Neural cell (in vitro differentiated cells): Measurements from ENCODE around the gene OR14I1. TPM values are rescaled to one million over a fixed set of nuclear protein-coding genes. Genes with fewer than 3 reads are reported as not detected.

Experiments used
- H2AFZ ChIP-seq: fragments of 200-600, 300-800 bp; sonication (generic), shearing (Covaris generic); 2 replicates; pipeline ENCODE4 v1.6.0; 2014; ENCODE audit warnings: low read depth, mild to moderate bottlenecking, antibody characterized with exemption, low read length, moderate library complexity
- H3F3A ChIP-seq: fragments of 200-600 bp; shearing (Covaris generic); 2 replicates; pipeline ENCODE4 v1.6.1; 2016; ENCODE audit warnings: mild to moderate bottlenecking, moderate library complexity, mixed read lengths, antibody characterized with exemption, low read length; ENCODE audit not compliant: insufficient read depth, poor library complexity, severe bottlenecking
- H3K27ac ChIP-seq: fragments of 200-600, 300-800 bp; sonication (generic), shearing (Covaris generic); 2 replicates; pipeline ENCODE4 v1.5.1; 2014; ENCODE audit warnings: mild to moderate bottlenecking, low read length, moderate library complexity
- H3K27me3 ChIP-seq: fragments of 300-800, 200-600 bp; sonication (generic), shearing (Covaris generic); 2 replicates; pipeline ENCODE4 v1.6.0; 2014; ENCODE audit warnings: mild to moderate bottlenecking, low read depth, low read length, moderate library complexity; ENCODE audit not compliant: insufficient read depth
- H3K36me3 ChIP-seq: fragments of 300-800, 200-600 bp; sonication (generic), shearing (Covaris generic); 2 replicates; pipeline ENCODE4 v1.5.1; 2014; ENCODE audit warnings: mild to moderate bottlenecking, antibody characterized with exemption, low read length, moderate library complexity; ENCODE audit not compliant: insufficient read depth
- H3K4me2 ChIP-seq: fragments of 300-800, 200-600 bp; sonication (generic), shearing (Covaris generic); 2 replicates; pipeline ENCODE4 v1.6.0; 2014; ENCODE audit warnings: mild to moderate bottlenecking, low read length
- H3K4me3 ChIP-seq: fragments of 300-800, 200-600 bp; sonication (generic), shearing (Covaris generic); 2 replicates; pipeline ENCODE4 v1.5.1; 2014; ENCODE audit warnings: mild to moderate bottlenecking, low read length, moderate library complexity
- H3K79me2 ChIP-seq: fragments of 200-600 bp; shearing (Covaris generic); replicated peaks from 2 replicates; pipeline ENCODE4 v1.6.0; 2014; ENCODE audit warnings: mild to moderate bottlenecking, low read length, moderate library complexity; ENCODE audit not compliant: insufficient read depth
- H3K9ac ChIP-seq: fragments of 300-800, 200-600 bp; sonication (generic), shearing (Covaris generic); 2 replicates; pipeline ENCODE4 v1.6.1; 2016; ENCODE audit warnings: mild to moderate bottlenecking, low read length, mixed read lengths
- H3K9me2 ChIP-seq: fragments of 200-600 bp; shearing (Covaris generic); 2 replicates; pipeline ENCODE4 v1.6.1; 2016; ENCODE audit warnings: mild to moderate bottlenecking, low read length, mixed read lengths; ENCODE audit not compliant: insufficient read depth
- H3K9me3 ChIP-seq: fragments of 200-600, 300-800 bp; sonication (generic), shearing (Covaris generic); 2 replicates; pipeline ENCODE4 v1.6.1; 2016; ENCODE audit warnings: mild to moderate bottlenecking, mixed run types, low read length, moderate library complexity, mixed read lengths
- H4K20me1 ChIP-seq: fragments of 200-600 bp; shearing (Covaris generic); 2 replicates; pipeline ENCODE4 v1.6.1; 2016; ENCODE audit warnings: mild to moderate bottlenecking, mixed run types; ENCODE audit not compliant: insufficient read depth
- EP300 ChIP-seq: fragments of 450-650 bp; conservative IDR thresholded peaks from 2 replicates; pipeline ENCODE4 v1.6.1; 2014; ENCODE audit warnings: antibody characterized with exemption, mild to moderate bottlenecking, moderate library complexity; ENCODE audit not compliant: poor library complexity, severe bottlenecking
- EZH2 ChIP-seq: fragments of 200-600, 300-800 bp; shearing (Covaris generic), sonication (generic); IDR thresholded peaks from 2 replicates; pipeline ENCODE4 v1.6.1; 2014; ENCODE audit warnings: antibody characterized with exemption, low read length, borderline replicate concordance, mild to moderate bottlenecking; ENCODE audit not compliant: insufficient read depth, poor library complexity, severe bottlenecking
- MXI1 ChIP-seq: fragments of 450-650 bp; conservative IDR thresholded peaks from 2 replicates; pipeline ENCODE4 v1.6.1; 2014; ENCODE audit warnings: antibody characterized with exemption, mild to moderate bottlenecking; ENCODE audit not compliant: poor library complexity, severe bottlenecking
- POLR2AphosphoS5 ChIP-seq: IDR thresholded peaks from 2 replicates; pipeline ENCODE4 v1.6.1; 2012
- RAD21 ChIP-seq: fragments of 450-650 bp; conservative IDR thresholded peaks from 2 replicates; pipeline ENCODE4 v1.6.1; 2014; ENCODE audit warnings: antibody characterized with exemption, mild to moderate bottlenecking, moderate library complexity
- SMC3 ChIP-seq: fragments of 450-650 bp; conservative IDR thresholded peaks from 2 replicates; pipeline ENCODE4 v1.6.1; 2014; ENCODE audit warnings: antibody characterized with exemption, mild to moderate bottlenecking, moderate library complexity; ENCODE audit not compliant: poor library complexity
- TAF1 ChIP-seq: IDR thresholded peaks from 2 replicates; pipeline ENCODE4 v1.6.1; 2012; ENCODE audit warnings: low read depth
- polyA plus RNA-seq: library from polyadenylated mRNA; depleted of rRNA; stranded (reverse); fragments of >200 nt; gene quantifications from 2 replicates; pipeline ENCODE4 v1.2.3, GENCODE V29; 2014
- TF ChIP-seq, protein P1 (sequence below): IDR thresholded peaks from 2 replicates; pipeline ENCODE4 v1.6.1; 2012; ENCODE audit warnings: borderline replicate concordance
- TF ChIP-seq, protein P2 (sequence below): fragments of 450-650 bp; IDR thresholded peaks from 2 replicates; pipeline ENCODE4 v1.5.1; 2014; ENCODE audit warnings: antibody characterized with exemption, mild to moderate bottlenecking, moderate library complexity; ENCODE audit not compliant: poor library complexity, severe bottlenecking

The OR14I1 gene
- polyA plus RNA-seq, 1 donor from 2014 or later, result not detected

DNA sequence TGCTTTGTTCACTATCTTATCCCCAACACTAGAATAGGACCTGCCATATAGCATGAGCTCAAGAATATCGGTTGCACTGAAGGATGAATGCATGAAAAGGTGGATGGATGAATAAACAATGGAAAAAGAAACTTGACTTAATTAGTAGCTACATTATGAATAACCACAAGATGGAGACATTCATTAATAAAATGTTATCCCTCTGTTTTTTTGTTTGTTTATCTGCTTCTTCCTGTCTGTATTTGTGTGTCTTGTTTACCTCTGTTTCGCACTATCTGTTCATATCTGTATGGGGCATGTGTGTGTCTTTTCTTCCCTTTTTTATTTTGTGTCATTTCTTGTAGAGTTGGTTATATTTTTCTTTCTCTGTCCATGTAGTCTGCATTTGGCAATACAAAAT, 1.1 kb upstream of the OR14I1 start:
- Histone ChIP-seq H3K4me3 (no peak overlapping the region), H2AFZ (no peak overlapping the region), H3K9me2 (no peaks in the 10 kb centered on the region), H3K27me3 (no peaks in the 10 kb centered on the region), H3F3A (no peaks in the 10 kb centered on the region), H3K27ac (no peak overlapping the region), H3K79me2 (no peaks in the 10 kb centered on the region), H3K4me2 (no peak overlapping the region), H3K36me3 (no peaks in the 10 kb centered on the region), H4K20me1 (no peaks in the 10 kb centered on the region), H3K9ac (no peak overlapping the region), H3K9me3 (peaks cover 2% of the 10 kb centered on the region)
- TF ChIP-seq, protein P1, sequence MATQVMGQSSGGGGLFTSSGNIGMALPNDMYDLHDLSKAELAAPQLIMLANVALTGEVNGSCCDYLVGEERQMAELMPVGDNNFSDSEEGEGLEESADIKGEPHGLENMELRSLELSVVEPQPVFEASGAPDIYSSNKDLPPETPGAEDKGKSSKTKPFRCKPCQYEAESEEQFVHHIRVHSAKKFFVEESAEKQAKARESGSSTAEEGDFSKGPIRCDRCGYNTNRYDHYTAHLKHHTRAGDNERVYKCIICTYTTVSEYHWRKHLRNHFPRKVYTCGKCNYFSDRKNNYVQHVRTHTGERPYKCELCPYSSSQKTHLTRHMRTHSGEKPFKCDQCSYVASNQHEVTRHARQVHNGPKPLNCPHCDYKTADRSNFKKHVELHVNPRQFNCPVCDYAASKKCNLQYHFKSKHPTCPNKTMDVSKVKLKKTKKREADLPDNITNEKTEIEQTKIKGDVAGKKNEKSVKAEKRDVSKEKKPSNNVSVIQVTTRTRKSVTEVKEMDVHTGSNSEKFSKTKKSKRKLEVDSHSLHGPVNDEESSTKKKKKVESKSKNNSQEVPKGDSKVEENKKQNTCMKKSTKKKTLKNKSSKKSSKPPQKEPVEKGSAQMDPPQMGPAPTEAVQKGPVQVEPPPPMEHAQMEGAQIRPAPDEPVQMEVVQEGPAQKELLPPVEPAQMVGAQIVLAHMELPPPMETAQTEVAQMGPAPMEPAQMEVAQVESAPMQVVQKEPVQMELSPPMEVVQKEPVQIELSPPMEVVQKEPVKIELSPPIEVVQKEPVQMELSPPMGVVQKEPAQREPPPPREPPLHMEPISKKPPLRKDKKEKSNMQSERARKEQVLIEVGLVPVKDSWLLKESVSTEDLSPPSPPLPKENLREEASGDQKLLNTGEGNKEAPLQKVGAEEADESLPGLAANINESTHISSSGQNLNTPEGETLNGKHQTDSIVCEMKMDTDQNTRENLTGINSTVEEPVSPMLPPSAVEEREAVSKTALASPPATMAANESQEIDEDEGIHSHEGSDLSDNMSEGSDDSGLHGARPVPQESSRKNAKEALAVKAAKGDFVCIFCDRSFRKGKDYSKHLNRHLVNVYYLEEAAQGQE, result no peak
- TF ChIP-seq MXI1, result no peak
- TF ChIP-seq POLR2AphosphoS5, result no peak
- TF ChIP-seq, protein P2, sequence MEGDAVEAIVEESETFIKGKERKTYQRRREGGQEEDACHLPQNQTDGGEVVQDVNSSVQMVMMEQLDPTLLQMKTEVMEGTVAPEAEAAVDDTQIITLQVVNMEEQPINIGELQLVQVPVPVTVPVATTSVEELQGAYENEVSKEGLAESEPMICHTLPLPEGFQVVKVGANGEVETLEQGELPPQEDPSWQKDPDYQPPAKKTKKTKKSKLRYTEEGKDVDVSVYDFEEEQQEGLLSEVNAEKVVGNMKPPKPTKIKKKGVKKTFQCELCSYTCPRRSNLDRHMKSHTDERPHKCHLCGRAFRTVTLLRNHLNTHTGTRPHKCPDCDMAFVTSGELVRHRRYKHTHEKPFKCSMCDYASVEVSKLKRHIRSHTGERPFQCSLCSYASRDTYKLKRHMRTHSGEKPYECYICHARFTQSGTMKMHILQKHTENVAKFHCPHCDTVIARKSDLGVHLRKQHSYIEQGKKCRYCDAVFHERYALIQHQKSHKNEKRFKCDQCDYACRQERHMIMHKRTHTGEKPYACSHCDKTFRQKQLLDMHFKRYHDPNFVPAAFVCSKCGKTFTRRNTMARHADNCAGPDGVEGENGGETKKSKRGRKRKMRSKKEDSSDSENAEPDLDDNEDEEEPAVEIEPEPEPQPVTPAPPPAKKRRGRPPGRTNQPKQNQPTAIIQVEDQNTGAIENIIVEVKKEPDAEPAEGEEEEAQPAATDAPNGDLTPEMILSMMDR, result no peak
- no peak for TF ChIP-seq SMC3
- no peak for TF ChIP-seq EP300
- no peak for TF ChIP-seq EZH2
- no peak for TF ChIP-seq RAD21
- TF ChIP-seq TAF1, result no peak

DNA sequence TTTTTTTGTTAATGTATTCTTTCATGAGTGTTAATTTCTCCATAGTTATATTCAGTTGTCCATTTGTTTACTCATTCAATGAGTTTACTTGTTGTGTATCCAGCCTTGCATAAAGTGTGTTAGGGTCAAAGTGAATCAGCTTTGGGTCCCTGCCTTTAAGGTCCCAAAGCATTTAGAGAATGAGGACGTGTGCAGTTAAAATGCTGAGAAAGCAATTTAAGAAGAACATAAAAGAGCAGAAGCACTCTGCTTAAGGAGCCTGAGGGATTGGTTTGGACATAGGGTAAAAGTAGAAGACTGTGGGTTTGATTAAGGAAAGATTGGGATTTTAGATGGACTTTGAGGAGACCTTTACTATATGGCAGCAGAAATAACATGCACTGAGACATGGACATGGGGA, 3.5 kb downstream of the OR14I1 start:
- Histone ChIP-seq H3F3A (no peaks in the 10 kb centered on the region), H4K20me1 (no peaks in the 10 kb centered on the region), H3K27ac (no peak overlapping the region), H3K4me2 (no peak overlapping the region), H3K9me2 (no peaks in the 10 kb centered on the region), H2AFZ (no peak overlapping the region), H3K27me3 (no peaks in the 10 kb centered on the region), H3K4me3 (no peak overlapping the region), H3K9me3 (no peaks in the 10 kb centered on the region), H3K9ac (no peak overlapping the region), H3K79me2 (no peaks in the 10 kb centered on the region), H3K36me3 (no peaks in the 10 kb centered on the region)
- TF ChIP-seq, protein P1, result no peak
- TF ChIP-seq EP300 (no peak), EZH2 (no peak), MXI1 (no peak), TAF1 (no peak), RAD21 (no peak), SMC3 (no peak), POLR2AphosphoS5 (no peak)
- TF ChIP-seq, protein P2, result no peak
